ENCODE measurements around the gene CRHR1. TPM values are rescaled to one million over a fixed set of nuclear protein-coding genes. Genes with fewer than 3 reads are reported as not detected.

CRHR1 gene
- total RNA-seq, 6 donors from 2014 or later = not detected

DNA sequence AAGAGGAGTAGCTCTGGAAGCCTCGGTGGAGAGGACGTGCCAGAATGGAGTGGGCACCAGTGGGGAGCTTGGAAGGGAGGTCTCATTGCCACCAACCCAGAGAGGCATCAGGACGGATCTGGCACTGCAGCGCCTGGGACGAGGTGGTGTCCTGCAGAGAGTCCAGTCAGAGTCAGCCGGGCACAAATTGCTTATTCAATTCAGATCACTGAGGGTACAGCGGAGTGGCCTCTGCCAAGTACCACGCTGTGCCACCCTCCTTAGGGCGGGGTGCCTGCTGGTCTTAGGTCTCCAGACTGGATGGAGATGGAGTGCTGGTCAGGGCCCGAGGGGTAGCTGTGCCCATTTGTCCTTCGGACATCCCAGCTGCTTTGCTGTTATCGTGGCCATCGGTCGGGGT is 41.7 kb downstream of the CRHR1 start:
- TF ChIP-seq, protein P1, sequence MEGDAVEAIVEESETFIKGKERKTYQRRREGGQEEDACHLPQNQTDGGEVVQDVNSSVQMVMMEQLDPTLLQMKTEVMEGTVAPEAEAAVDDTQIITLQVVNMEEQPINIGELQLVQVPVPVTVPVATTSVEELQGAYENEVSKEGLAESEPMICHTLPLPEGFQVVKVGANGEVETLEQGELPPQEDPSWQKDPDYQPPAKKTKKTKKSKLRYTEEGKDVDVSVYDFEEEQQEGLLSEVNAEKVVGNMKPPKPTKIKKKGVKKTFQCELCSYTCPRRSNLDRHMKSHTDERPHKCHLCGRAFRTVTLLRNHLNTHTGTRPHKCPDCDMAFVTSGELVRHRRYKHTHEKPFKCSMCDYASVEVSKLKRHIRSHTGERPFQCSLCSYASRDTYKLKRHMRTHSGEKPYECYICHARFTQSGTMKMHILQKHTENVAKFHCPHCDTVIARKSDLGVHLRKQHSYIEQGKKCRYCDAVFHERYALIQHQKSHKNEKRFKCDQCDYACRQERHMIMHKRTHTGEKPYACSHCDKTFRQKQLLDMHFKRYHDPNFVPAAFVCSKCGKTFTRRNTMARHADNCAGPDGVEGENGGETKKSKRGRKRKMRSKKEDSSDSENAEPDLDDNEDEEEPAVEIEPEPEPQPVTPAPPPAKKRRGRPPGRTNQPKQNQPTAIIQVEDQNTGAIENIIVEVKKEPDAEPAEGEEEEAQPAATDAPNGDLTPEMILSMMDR (IDR thresholded peaks at IDR 0.05) = no peak
- TF ChIP-seq POLR2AphosphoS5 (IDR thresholded peaks at IDR 0.05) = no peak
- no peak for TF ChIP-seq EP300 (IDR thresholded peaks at IDR 0.05)
- TF ChIP-seq POLR2A (IDR thresholded peaks at IDR 0.05) = no peak
- Histone ChIP-seq H3K4me1 (no peaks in the 10 kb centered on the region), H3K9me3 (no peaks in the 10 kb centered on the region), H3K27ac (no peak overlapping the region), H3K27me3 (no peaks in the 10 kb centered on the region), H3K4me3 (no peak overlapping the region), H3K36me3 (no peaks in the 10 kb centered on the region)
- DNase-seq (no peak), ATAC-seq (ENCODE audit: low FRiP score in 2 of 2) (no peak)
- WGBS, 2 donors = 83 to 87% methylated on average over 5 to 14 of the region's 14 CpGs

DNA sequence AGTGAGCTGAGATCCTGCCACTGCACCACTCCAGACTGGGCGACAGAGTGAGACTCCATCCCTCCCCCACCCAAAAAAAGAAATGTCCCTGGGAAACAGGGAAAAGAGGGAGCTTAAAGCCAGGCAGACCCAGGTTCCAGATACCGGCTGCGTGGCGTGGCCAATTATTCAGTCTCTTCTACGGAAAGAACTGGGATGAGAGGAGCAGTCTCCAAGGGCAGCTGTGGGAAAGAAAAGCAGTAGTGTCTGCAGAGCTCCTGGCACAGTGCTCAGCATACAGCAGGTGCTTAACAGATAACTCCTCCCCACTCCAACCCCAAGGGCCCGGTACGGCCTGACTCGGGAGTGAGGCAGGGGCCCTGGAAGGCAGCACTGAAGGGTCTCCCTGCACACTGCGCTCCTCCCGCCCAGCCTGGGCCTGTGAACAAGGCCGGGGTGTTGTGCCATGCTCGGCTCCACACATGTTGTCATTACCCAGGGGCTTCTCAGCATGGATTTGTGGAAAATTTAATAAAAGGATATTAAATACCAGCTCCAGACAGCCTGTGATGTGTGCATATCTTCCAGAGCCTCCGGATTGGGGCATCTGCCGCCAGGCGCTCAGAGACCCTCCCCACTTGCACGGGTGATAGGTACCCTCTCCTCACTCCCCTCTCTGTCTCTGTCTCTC is 42.9 kb downstream of the CRHR1 start:
- Histone ChIP-seq H3K36me3 (no peaks in the 10 kb centered on the region), H3K27ac (no peak overlapping the region), H3K9me3 (no peaks in the 10 kb centered on the region), H3K27me3 (no peaks in the 10 kb centered on the region), H3K4me1 (peaks cover 0 to 2% (median 0%) of the 10 kb centered on the region in 4 donors), H3K4me3 (no peak overlapping the region)
- ATAC-seq (ENCODE audit: low FRiP score in 2 of 2) (no peak), DNase-seq (peak in 1 of 2 donors; percentile 62)
- TF ChIP-seq POLR2AphosphoS5 (IDR thresholded peaks at IDR 0.05) = no peak
- TF ChIP-seq, protein P1 (IDR thresholded peaks at IDR 0.05) = no peak
- no peak for TF ChIP-seq EP300 (IDR thresholded peaks at IDR 0.05)
- TF ChIP-seq POLR2A (IDR thresholded peaks at IDR 0.05) = no peak
- WGBS, 2 donors = 85 to 92% methylated on average over 10 to 16 of the region's 16 CpGs

DNA sequence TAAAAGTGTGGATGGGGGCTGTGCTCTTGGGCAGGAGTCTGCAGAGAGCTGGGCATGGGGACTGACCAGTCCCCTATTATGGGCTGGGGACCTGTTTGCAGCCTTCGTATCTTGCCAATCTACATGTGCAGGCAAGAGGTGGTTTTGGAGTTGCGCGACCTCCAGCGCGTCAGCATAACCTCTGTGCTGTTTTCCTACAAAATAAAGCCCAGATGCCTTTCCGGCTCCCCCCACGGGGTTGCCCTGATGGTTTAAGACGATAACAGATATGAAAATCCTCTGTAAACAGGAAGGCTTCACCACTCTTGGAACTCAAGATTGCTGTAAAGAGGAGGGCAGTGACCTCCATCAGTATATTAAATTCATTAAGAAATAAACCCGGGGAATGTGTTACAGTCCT is 44.1 kb downstream of the CRHR1 start:
- WGBS, 2 donors = 23 to 59% methylated on average over 5 to 9 of the region's 9 CpGs
- H3K4me3 ChIP-seq = no peak overlapping the region

DNA sequence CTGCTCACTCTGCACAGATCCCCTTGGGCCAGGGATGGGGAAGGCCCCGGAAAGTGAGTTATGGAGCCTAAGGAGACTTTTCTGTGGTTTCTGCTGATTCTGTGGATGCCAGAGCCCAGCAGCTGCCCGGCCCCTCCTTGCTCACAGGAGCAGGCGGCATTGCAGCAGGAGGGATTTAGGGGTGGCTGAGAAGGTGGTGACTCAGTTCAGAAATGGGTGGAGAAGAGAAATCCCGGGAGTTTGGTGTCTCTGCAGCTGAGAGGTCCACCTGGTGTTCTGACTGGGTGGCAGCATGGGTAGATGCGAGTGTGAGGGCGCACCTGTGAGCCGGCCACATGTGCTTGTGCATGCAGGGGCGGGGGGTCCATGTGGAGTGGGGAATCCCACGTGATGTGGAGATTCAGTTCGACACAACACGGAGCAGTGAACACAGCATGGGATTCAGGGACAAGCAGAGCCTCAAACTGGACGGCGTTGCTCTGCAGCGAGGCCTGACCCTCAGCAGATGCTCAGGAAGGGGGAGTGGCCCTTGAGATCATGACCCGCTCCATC is 44.5 kb downstream of the CRHR1 start:
- Histone ChIP-seq H3K27ac (no peak overlapping the region), H3K4me1 (peaks cover 0 to 4% (median 0%) of the 10 kb centered on the region in 4 donors), H3K9me3 (no peaks in the 10 kb centered on the region), H3K4me3 (no peak overlapping the region), H3K27me3 (no peaks in the 10 kb centered on the region), H3K36me3 (no peaks in the 10 kb centered on the region)
- WGBS, 2 donors = 76 to 81% methylated on average over 8 to 15 of the region's 15 CpGs
- DNase-seq (no peak), ATAC-seq (ENCODE audit: low FRiP score in 2 of 2) (no peak)
- no peak for TF ChIP-seq POLR2AphosphoS5 (IDR thresholded peaks at IDR 0.05)
- TF ChIP-seq, protein P1 (IDR thresholded peaks at IDR 0.05) = no peak
- no peak for TF ChIP-seq POLR2A (IDR thresholded peaks at IDR 0.05)
- no peak for TF ChIP-seq EP300 (IDR thresholded peaks at IDR 0.05)

More for the DNA sequence above, 44.1 kb downstream of the CRHR1 start:
- H3K9me3 ChIP-seq = no peaks in the 10 kb centered on the region
- no peak for DNase-seq
- TF ChIP-seq POLR2A (IDR thresholded peaks at IDR 0.05) (no peak), POLR2AphosphoS5 (IDR thresholded peaks at IDR 0.05) (no peak), EP300 (IDR thresholded peaks at IDR 0.05) (no peak)
- TF ChIP-seq, protein P1 (IDR thresholded peaks at IDR 0.05) = no peak
- H3K36me3 ChIP-seq = no peaks in the 10 kb centered on the region
- H3K27me3 ChIP-seq = no peaks in the 10 kb centered on the region
- no peak overlapping the region for H3K27ac ChIP-seq
- no peak for ATAC-seq (ENCODE audit: low FRiP score in 2 of 2)
- peaks cover 0 to 4% (median 0%) of the 10 kb centered on the region in 4 donors for H3K4me1 ChIP-seq

All from upper lobe of left lung (tissue), 6 donors.